Gastrocnemius medialis (tissue), 4 donors: ENCODE data around the gene SETBP1. TPM values are rescaled to one million over a fixed set of nuclear protein-coding genes. Genes with fewer than 3 reads are reported as not detected.

Experiments
- ATAC-seq, 2 donors: fragments of 150-250 bp; one replicate each; pipeline ENCODE4 v1.9.1; 2016
- DNase-seq, 2 donors: peaks; one replicate each; pipeline ENCODE4 v3.0.0-alpha.2; 2019
- H3K27ac ChIP-seq, 4 donors: fragments of 200-600 bp; sonication (generic); 1 replicate in 1 of 4; 2 replicates in 3 of 4; pipeline ENCODE4 v1.5.1; 2016 to 2018; ENCODE audit warnings: mild to moderate bottlenecking in 2 of 4, moderate library complexity in 1 of 4
- H3K27me3 ChIP-seq, 3 donors: fragments of 200-600 bp; sonication (generic) in 2 of 3; 1 replicate in 1 of 3; 2 replicates in 2 of 3; pipeline versions ENCODE4 v1.5.1 to v1.6.0; 2016 to 2019; ENCODE audit warnings: mild to moderate bottlenecking in 1 of 3, moderate library complexity in 1 of 3
- H3K36me3 ChIP-seq, 2 donors: fragments of 200-600 bp; sonication (generic) in 1 of 2; one replicate each; pipeline ENCODE4 v1.5.1; 2017 to 2018
- H3K4me1 ChIP-seq, 2 donors: fragments of 200-600 bp; sonication (generic) in 1 of 2; one replicate each; pipeline ENCODE4 v1.5.1; 2016 to 2017; ENCODE audit warnings: mild to moderate bottlenecking in 2 of 2
- H3K4me3 ChIP-seq, 4 donors: fragments of 200-600 bp; sonication (generic) in 3 of 4; 1 replicate in 1 of 4; 2 replicates in 3 of 4; pipeline ENCODE4 v1.5.1; 2016 to 2019; ENCODE audit warnings: mild to moderate bottlenecking in 2 of 4
- H3K9me3 ChIP-seq, 3 donors: fragments of 200-600 bp; sonication (generic) in 2 of 3; 1 replicate in 1 of 3; 2 replicates in 2 of 3; pipeline ENCODE4 v1.5.1; 2016 to 2019
- CTCF ChIP-seq, 5 experiments: fragments of 450-650 bp in 3 of 5; fragments of 200-600 bp in 2 of 5; sonication (generic) in 2 of 5; IDR thresholded peaks in 4 of 5; conservative IDR thresholded peaks in 1 of 5; 1 replicate in 4 of 5; 2 replicates in 1 of 5; pipeline ENCODE4 v1.5.1; 2016 to 2019; ENCODE audit warnings: antibody characterized with exemption in 5 of 5, mild to moderate bottlenecking in 3 of 5, moderate library complexity in 3 of 5
- POLR2A ChIP-seq, 2 donors: fragments of 450-650 bp; IDR thresholded peaks; one replicate each; pipeline ENCODE4 v1.6.1; 2017; ENCODE audit warnings: antibody characterized with exemption in 2 of 2, mild to moderate bottlenecking in 2 of 2, moderate library complexity in 2 of 2
- in situ Hi-C, 4 donors: fragments of 200-750 bp; cut with MboI; loops; one replicate each; pipeline versions ENCODE4 v1.15.0 to v1.8.0; 2017; ENCODE audit warnings: low sequenced_read_pairs in 4 of 4
- intact Hi-C: fragments of 100-400 bp; cut with DNase I; formaldehyde crosslinking; loops from one replicate; pipeline ENCODE4 v1.15.1; 2023; ENCODE audit warnings: low total_unique reads
- total RNA-seq, 4 donors: library from RNA; depleted of rRNA; stranded (reverse); fragments of >200 nt; gene quantifications; one replicate each; pipeline versions ENCODE4 v1.1.0 to v1.2.3, GENCODE V29; 2016

SETBP1 gene
- total RNA-seq, 4 donors from 2014 or later = 9.2 to 20.0 (median 15.3) TPM

- Histone ChIP-seq H3K36me3 (peaks cover 0 to 5% of the 10 kb centered on the region in 2 donors), H3K9me3 (no peaks in the 10 kb centered on the region), H3K27me3 (no peaks in the 10 kb centered on the region), H3K27ac (no peak overlapping the region), H3K4me1 (peaks cover 28 to 43% of the 10 kb centered on the region in 2 donors), H3K4me3 (no peak overlapping the region)
- in situ Hi-C loops = no loop called here
- intact Hi-C loops = no loop called here
- TF ChIP-seq POLR2A (IDR thresholded peaks at IDR 0.05) (no peak), CTCF (IDR thresholded peaks at IDR 0.05 in 4 of 5, conservative IDR thresholded peaks at IDR 0.05 in 1 of 5) (no peak)
- ATAC-seq (no peak), DNase-seq (no peak)
These were observed 275.1 kb downstream of the SETBP1 start for GRCh38 chr18:44955825-44956224.

GRCh38 chr18:44957025-44957424 is 276.3 kb downstream of the SETBP1 start:
- no peaks in the 10 kb centered on the region for H3K9me3 ChIP-seq
- ATAC-seq (no peak), DNase-seq (no peak)
- H3K4me3 ChIP-seq = no peak overlapping the region
- in situ Hi-C loops (no loop called here), intact Hi-C loops (no loop called here)
- H3K36me3 ChIP-seq = peaks cover 0 to 5% of the 10 kb centered on the region in 2 donors
- TF ChIP-seq CTCF (IDR thresholded peaks at IDR 0.05 in 4 of 5, conservative IDR thresholded peaks at IDR 0.05 in 1 of 5) (no peak), POLR2A (IDR thresholded peaks at IDR 0.05) (no peak)
- no peaks in the 10 kb centered on the region for H3K27me3 ChIP-seq
- H3K27ac ChIP-seq = no peak overlapping the region
- peaks cover 28 to 43% of the 10 kb centered on the region in 2 donors for H3K4me1 ChIP-seq

- no peaks in the 10 kb centered on the region for H3K9me3 ChIP-seq
- no peak overlapping the region for H3K4me3 ChIP-seq
- intact Hi-C loops (no loop called here), in situ Hi-C loops (no loop called here)
- H3K27ac ChIP-seq = no peak overlapping the region
- peaks cover 0 to 5% of the 10 kb centered on the region in 2 donors for H3K36me3 ChIP-seq
- peaks cover 28 to 43% of the 10 kb centered on the region in 2 donors for H3K4me1 ChIP-seq
- TF ChIP-seq POLR2A (IDR thresholded peaks at IDR 0.05) = no peak
- TF ChIP-seq CTCF (IDR thresholded peaks at IDR 0.05 in 4 of 5, conservative IDR thresholded peaks at IDR 0.05 in 1 of 5) = no peak
- no peak for ATAC-seq
- no peak for DNase-seq
- H3K27me3 ChIP-seq = no peaks in the 10 kb centered on the region
These were observed 276.8 kb downstream of the SETBP1 start for GRCh38 chr18:44957461-44957860.

GRCh38 chr18:44958040-44958439 is 277.4 kb downstream of the SETBP1 start:
- DNase-seq (no peak), ATAC-seq (no peak)
- in situ Hi-C loops = no loop called here
- peaks cover 28 to 43% of the 10 kb centered on the region in 2 donors for H3K4me1 ChIP-seq
- TF ChIP-seq POLR2A (IDR thresholded peaks at IDR 0.05) = no peak
- TF ChIP-seq CTCF (IDR thresholded peaks at IDR 0.05 in 4 of 5, conservative IDR thresholded peaks at IDR 0.05 in 1 of 5) = no peak
- H3K36me3 ChIP-seq = peaks cover 0 to 4% of the 10 kb centered on the region in 2 donors
- intact Hi-C loops = no loop called here
- no peak overlapping the region for H3K27ac ChIP-seq
- no peak overlapping the region for H3K4me3 ChIP-seq
- H3K27me3 ChIP-seq = no peaks in the 10 kb centered on the region
- H3K9me3 ChIP-seq = no peaks in the 10 kb centered on the region

- ATAC-seq (no peak), DNase-seq (no peak)
- Histone ChIP-seq H3K36me3 (peaks cover 0 to under 1% of the 10 kb centered on the region in 2 donors), H3K27ac (no peak overlapping the region), H3K9me3 (no peaks in the 10 kb centered on the region), H3K4me3 (no peak overlapping the region), H3K27me3 (no peaks in the 10 kb centered on the region), H3K4me1 (peaks cover 28 to 43% of the 10 kb centered on the region in 2 donors)
- intact Hi-C loops (no loop called here), in situ Hi-C loops (no loop called here)
- TF ChIP-seq CTCF (IDR thresholded peaks at IDR 0.05 in 4 of 5, conservative IDR thresholded peaks at IDR 0.05 in 1 of 5) (no peak), POLR2A (IDR thresholded peaks at IDR 0.05) (no peak)
These were observed 277.8 kb downstream of the SETBP1 start for GRCh38 chr18:44958455-44958854.
